ENCODE data around the gene KIF5A. TPM values are rescaled to one million over a fixed set of nuclear protein-coding genes. Genes with fewer than 3 reads are reported as not detected.

Gene KIF5A
- total and polyA plus RNA-seq, 2 donors (not counting 3 experiments of a cell fraction or from before 2014, with no cell fraction given) = 0.07 to 0.35 TPM

GRCh38 chr12:57607958-57608663 is 58.3 kb downstream of the KIF5A start:
- ChIA-PET CTCF (interaction anchor here (1.4 to 6.8 kb wide), 3 partner anchors 14 to 25 kb away, joined by 3 to 44 read pairs (median 4); no protein-coding TSS in a partner anchor), POLR2A (no interaction called here)
- Histone ChIP-seq H3K27ac (ENCODE audit: insufficient read depth, low read depth, low read length) (no peak overlapping the region), H3K4me1 (ENCODE audit: control insufficient read depth, extremely low read depth, insufficient read depth, low read length) (peaks cover 9% of the 10 kb centered on the region), H3K9ac (replicated peaks; ENCODE audit: extremely low read depth, insufficient read depth, low read length) (no peak overlapping the region), H2AFZ (ENCODE audit: low read depth, low read length) (no peak overlapping the region), H3K9me1 (replicated peaks; ENCODE audit: control insufficient read depth, extremely low read depth, insufficient read depth, low read length) (no peaks in the 10 kb centered on the region), H3K27me3 (ENCODE audit: control insufficient read depth in 2 of 2, insufficient read depth in 2 of 2, low read length in 2 of 2) (peaks cover 5 to 14% of the 10 kb centered on the region in 2 experiments), H3K79me2 (ENCODE audit: control insufficient read depth, insufficient read depth, low read length) (no peaks in the 10 kb centered on the region), H3K9me3 (replicated peaks; ENCODE audit: control insufficient read depth, insufficient read depth, low read length) (no peaks in the 10 kb centered on the region), H3K4me3 (replicated peaks in 1 of 3; ENCODE audit: insufficient read depth in 1 of 3, low read depth in 1 of 3, low read length in 3 of 3) (no peak overlapping the region), H3K4me2 (ENCODE audit: insufficient read depth, low read length) (no peak overlapping the region), H3K36me3 (ENCODE audit: control insufficient read depth in 2 of 2, extremely low read depth in 1 of 2, insufficient read depth in 2 of 2, low read length in 2 of 2) (peaks cover 0 to 1% of the 10 kb centered on the region in 2 experiments), H4K20me1 (replicated peaks; ENCODE audit: control insufficient read depth, extremely low read depth, insufficient read depth, low read length) (no peaks in the 10 kb centered on the region)
- TF ChIP-seq MAX (IDR thresholded peaks at IDR 0.05; ENCODE audit: insufficient read depth, insufficient read length) (no peak), MYC (IDR thresholded peaks at IDR 0.05; ENCODE audit: low read depth, low read length) (no peak), EZH2 (IDR thresholded peaks at IDR 0.05; ENCODE audit: borderline replicate concordance, low read depth, low read length, severe bottlenecking) (no peak), JUN (IDR thresholded peaks at IDR 0.05; ENCODE audit: borderline replicate concordance, insufficient read depth, insufficient read length, low read depth) (no peak), POLR2A (IDR thresholded peaks at IDR 0.05; ENCODE audit: low read depth, low read length) (no peak), CTCF (IDR thresholded peaks at IDR 0.05; ENCODE audit: extremely low read depth in 1 of 2, insufficient read depth in 1 of 2, low read depth in 1 of 2, low read length in 2 of 2) (no peak), POLR2AphosphoS5 (IDR thresholded peaks at IDR 0.05; ENCODE audit: insufficient read depth, low read depth, low read length) (no peak), FOS (IDR thresholded peaks at IDR 0.05; ENCODE audit: borderline replicate concordance, insufficient read depth, low read length) (no peak), GATA2 (IDR thresholded peaks at IDR 0.05; ENCODE audit: insufficient read depth, insufficient read length, low read depth, low read length) (no peak)
- dilution Hi-C loops (cut with MboI; ENCODE audit: extremely low pct_ligation_motif_present, low sequenced_read_pairs) (no loop called here), intact Hi-C loops (cut with micrococcal nuclease) (no loop called here)
- DNase-seq (ENCODE audit: low read depth, low spot score) = no peak
- BruUV-seq (replicated peaks) = no TSS peak
- FAIRE-seq = no peak

All from endothelial cell of umbilical vein (primary cell).